Retinal pigment epithelial cell (primary cell): ENCODE results near the gene SLC24A3.

Source experiments
- DNase-seq: peaks from one replicate; pipeline ENCODE4 v3.0.0-alpha.2; 2010; ENCODE audit warnings: low read depth
- H3K4me3 ChIP-seq: 2 replicates; pipeline ENCODE4 v1.5.1; 2011; ENCODE audit warnings: mild to moderate bottlenecking, low read length, control low read depth, moderate library complexity
- CTCF ChIP-seq: conservative IDR thresholded peaks from 2 replicates; pipeline ENCODE4 v1.5.1; 2011; ENCODE audit warnings: low read depth, low read length, control low read depth, inconsistent platforms

Gene SLC24A3

GRCh38 chr20:19322061-19322985 is 109.9 kb downstream of the SLC24A3 start:
- TF ChIP-seq CTCF: no peak
- no peak overlapping the region for H3K4me3 ChIP-seq
- DNase-seq: no peak

DNA sequence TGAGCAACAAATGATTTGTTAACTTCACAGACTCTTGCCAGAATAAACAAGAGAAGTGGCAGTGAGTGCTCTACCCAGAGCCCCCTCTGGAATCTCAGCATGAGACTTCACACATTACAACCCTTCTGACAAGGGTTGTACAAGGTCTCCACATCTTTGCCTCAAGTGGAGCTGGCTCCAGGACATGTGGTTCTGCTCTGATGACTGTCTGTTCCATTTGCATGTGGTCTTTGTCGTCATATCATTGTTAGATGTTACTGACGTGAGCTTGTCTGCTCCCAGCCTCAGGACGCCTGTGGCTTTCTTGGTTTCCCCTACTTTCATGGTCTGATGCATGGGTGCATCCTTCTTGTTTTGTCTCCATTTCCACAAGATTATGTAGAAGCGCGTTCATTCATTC is 115.0 kb downstream of the SLC24A3 start:
- TF ChIP-seq CTCF: no peak
- DNase-seq: no peak
- H3K4me3 ChIP-seq: no peak overlapping the region

DNA sequence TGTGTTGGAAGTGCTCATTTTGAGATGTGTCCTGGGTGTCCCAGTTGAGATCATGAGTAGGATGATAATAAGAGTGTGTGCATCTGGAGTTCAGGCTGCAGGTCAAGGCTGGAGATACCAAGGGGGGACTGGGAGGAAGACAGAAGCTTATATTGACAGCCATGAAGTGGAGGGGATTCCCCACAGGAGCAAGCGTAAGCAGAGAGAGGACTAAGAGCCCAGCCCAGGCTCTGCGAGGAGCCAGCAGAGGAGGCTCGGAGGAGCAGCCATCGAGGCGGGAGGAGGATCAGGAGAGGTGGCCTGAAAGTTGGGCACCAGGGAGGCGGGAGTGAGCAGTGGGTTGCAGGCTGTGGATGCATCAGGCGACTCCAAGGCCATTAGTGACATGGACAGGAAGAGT is 116.2 kb downstream of the SLC24A3 start:
- DNase-seq: no peak
- no peak overlapping the region for H3K4me3 ChIP-seq
- no peak for TF ChIP-seq CTCF

GRCh38 chr20:19330038-19330437 is 117.6 kb downstream of the SLC24A3 start:
- no peak for TF ChIP-seq CTCF
- H3K4me3 ChIP-seq: no peak overlapping the region
- no peak for DNase-seq

DNA sequence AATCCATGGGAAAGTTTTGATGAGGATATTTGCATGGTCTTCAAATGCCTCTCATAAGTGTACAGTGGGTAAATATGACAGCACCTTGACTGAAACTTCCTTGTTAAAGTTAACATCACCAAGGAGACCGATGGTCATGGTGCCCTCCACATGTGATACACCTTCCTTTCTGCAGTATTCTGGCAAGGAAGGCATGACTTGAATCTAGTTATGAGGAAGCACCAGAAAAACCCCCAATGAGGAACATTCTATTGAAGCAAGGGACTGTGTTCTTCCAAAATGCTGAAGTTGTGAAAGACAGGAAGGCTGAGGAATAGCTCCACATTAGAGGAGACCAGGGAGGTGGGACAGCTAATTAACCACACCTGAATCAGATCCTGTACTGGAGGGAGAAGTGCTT is 118.3 kb downstream of the SLC24A3 start:
- no peak for DNase-seq
- H3K4me3 ChIP-seq: no peak overlapping the region
- no peak for TF ChIP-seq CTCF

DNA sequence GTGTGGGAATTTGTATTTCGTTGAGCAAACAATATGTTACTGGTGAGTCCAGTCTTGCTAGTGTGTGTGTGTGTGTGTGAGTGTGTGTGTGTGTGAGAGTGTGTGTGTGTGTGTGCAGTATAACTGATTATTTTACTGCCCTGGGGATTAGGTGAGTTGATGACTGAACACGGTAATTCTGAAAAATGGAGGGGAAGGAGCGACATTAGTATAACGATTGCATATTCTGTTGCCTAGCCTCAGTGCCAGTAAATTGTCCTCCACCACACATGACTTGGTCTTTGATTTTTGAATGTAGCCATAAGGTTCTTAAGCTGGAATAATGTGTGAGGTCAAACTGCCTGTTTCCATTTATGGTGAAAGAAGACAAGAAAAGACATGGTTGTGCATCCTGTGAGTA is 121.1 kb downstream of the SLC24A3 start:
- no peak overlapping the region for H3K4me3 ChIP-seq
- no peak for DNase-seq
- no peak for TF ChIP-seq CTCF

- DNase-seq: no peak
- H3K4me3 ChIP-seq: no peak overlapping the region
- TF ChIP-seq CTCF: no peak
Measured at GRCh38 chr20:19335341-19335740, 122.9 kb downstream of the SLC24A3 start.
